Neural progenitor cell (in vitro differentiated cells): Measurements from ENCODE around the gene CPOX.

Source experiments
- CTCF ChIP-seq: fragments of 200-600 bp; sonication (generic); IDR thresholded peaks from 2 replicates; pipeline ENCODE4 v1.5.1; 2017; ENCODE audit warnings: antibody characterized with exemption, mild to moderate bottlenecking
- EZH2 ChIP-seq: fragments of 200-600 bp; sonication (generic); IDR thresholded peaks from 2 replicates; pipeline ENCODE4 v1.6.1; 2017; ENCODE audit warnings: antibody characterized with exemption, mild to moderate bottlenecking, moderate library complexity

GRCh38 chr3:98532275-98532637, 61.2 kb downstream of the CPOX start:
- TF ChIP-seq EZH2 = no peak
- TF ChIP-seq CTCF = no peak
